Measurements from ENCODE around the gene SMIM10L1.

The SMIM10L1 gene

DNA sequence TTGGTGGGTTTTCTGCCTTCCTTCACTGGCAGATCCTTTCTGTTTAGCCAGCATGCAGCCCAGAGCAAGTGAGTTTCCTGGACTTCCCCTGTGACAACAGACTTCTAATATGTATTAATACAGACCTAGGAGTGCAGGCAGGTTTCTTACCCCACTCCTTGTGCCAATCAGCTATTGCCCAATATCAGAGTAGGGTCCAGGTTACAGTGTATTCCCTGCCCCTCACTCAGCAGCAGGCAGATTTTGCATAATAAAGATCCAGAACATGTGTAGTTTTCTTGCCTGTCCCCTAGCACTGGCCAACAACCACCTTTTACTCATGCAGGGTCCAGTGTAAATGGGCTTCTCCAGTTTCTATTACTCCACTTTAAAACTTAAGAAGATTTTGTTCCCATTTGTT, 4.7 kb upstream of the SMIM10L1 start:
- H3K4me3 ChIP-seq (ENCODE audit: low read length) = no peak overlapping the region
- peaks cover 45% of the 10 kb centered on the region for H3K36me3 ChIP-seq (replicated peaks; ENCODE audit: low read depth, low read length)
- H3K9me3 ChIP-seq (ENCODE audit: insufficient read depth, low read length) = no peaks in the 10 kb centered on the region
- no peak overlapping the region for H2AFZ ChIP-seq (ENCODE audit: low read depth, low read length)
- peaks cover 97% of the 10 kb centered on the region for H3K79me2 ChIP-seq (ENCODE audit: low read length)
- TF ChIP-seq, protein P1, sequence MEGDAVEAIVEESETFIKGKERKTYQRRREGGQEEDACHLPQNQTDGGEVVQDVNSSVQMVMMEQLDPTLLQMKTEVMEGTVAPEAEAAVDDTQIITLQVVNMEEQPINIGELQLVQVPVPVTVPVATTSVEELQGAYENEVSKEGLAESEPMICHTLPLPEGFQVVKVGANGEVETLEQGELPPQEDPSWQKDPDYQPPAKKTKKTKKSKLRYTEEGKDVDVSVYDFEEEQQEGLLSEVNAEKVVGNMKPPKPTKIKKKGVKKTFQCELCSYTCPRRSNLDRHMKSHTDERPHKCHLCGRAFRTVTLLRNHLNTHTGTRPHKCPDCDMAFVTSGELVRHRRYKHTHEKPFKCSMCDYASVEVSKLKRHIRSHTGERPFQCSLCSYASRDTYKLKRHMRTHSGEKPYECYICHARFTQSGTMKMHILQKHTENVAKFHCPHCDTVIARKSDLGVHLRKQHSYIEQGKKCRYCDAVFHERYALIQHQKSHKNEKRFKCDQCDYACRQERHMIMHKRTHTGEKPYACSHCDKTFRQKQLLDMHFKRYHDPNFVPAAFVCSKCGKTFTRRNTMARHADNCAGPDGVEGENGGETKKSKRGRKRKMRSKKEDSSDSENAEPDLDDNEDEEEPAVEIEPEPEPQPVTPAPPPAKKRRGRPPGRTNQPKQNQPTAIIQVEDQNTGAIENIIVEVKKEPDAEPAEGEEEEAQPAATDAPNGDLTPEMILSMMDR (IDR thresholded peaks at IDR 0.05; ENCODE audit: low read depth, low read length) = no peak
- no peak for TF ChIP-seq EZH2phosphoT487 (IDR thresholded peaks at IDR 0.05; ENCODE audit: low read depth)
- peaks cover 27% of the 10 kb centered on the region for H3K4me1 ChIP-seq (ENCODE audit: low read length)
- H3K27me3 ChIP-seq (ENCODE audit: low read depth, low read length) = no peaks in the 10 kb centered on the region
- no peak overlapping the region for H3K4me2 ChIP-seq (ENCODE audit: low read length)
- peaks cover 70% of the 10 kb centered on the region for H4K20me1 ChIP-seq (ENCODE audit: insufficient read depth, low read length)
- no peak overlapping the region for H3K27ac ChIP-seq (ENCODE audit: low read length)
- H3K9ac ChIP-seq (ENCODE audit: low read length) = no peak overlapping the region

GRCh38 chr12:11170810-11171144, 217 bp upstream of the SMIM10L1 start:
- H3K36me3 ChIP-seq (replicated peaks; ENCODE audit: low read depth, low read length) = peaks cover 33% of the 10 kb centered on the region
- H2AFZ ChIP-seq (ENCODE audit: low read depth, low read length) = no peak overlapping the region
- H4K20me1 ChIP-seq (ENCODE audit: insufficient read depth, low read length) = peaks cover 35% of the 10 kb centered on the region
- H3K27ac ChIP-seq (ENCODE audit: low read length) = peak overlapping the region; percentile 81
- peak overlapping the region; percentile 89 for H3K4me2 ChIP-seq (ENCODE audit: low read length)
- peak overlapping the region; percentile 76 for H3K9ac ChIP-seq (ENCODE audit: low read length)
- H3K4me1 ChIP-seq (ENCODE audit: low read length) = peaks cover 23% of the 10 kb centered on the region
- no peaks in the 10 kb centered on the region for H3K9me3 ChIP-seq (ENCODE audit: insufficient read depth, low read length)
- H3K27me3 ChIP-seq (ENCODE audit: low read depth, low read length) = no peaks in the 10 kb centered on the region
- TF ChIP-seq EZH2phosphoT487 (IDR thresholded peaks at IDR 0.05; ENCODE audit: low read depth) = no peak
- TF ChIP-seq, protein P1 (IDR thresholded peaks at IDR 0.05; ENCODE audit: low read depth, low read length) = no peak
- peak overlapping the region; percentile 77 for H3K4me3 ChIP-seq (ENCODE audit: low read length)
- peaks cover 90% of the 10 kb centered on the region for H3K79me2 ChIP-seq (ENCODE audit: low read length)

DNA sequence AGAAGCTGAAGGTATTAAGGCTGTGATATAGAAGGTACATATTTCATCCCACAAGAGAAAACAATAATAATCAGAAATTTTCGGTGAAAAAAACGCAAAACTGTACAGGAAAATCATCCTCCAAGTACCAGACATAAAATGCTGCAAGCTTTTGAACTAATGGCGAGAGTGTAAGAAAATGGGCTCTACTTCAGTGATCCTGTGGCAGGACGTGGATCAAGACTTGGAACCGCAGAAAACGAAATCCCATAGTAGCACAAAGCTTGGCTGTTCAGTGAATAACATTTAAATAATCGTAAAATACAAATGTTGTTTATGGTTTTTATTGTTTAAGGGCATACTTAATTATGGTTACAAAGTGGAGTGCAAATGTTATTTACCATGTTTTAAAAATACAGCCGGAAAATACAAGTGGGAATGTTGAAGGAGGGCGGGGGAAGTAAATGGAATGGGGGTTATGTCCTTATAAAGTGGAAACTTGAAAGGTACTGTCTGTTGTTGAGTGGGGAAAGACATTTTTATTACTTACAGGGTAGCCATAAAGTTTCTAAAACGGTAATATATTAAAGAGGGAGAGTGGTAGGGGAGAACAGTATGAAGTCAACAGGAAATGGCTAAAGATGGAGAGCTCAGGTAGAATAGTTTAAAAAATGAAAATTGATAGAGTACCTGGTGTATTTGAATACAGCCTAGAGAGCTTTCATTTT, 1.1 kb downstream of the SMIM10L1 start:
- Histone ChIP-seq H2AFZ (ENCODE audit: low read depth, low read length) (peak overlapping the region; percentile 70), H3K27me3 (ENCODE audit: low read depth, low read length) (no peaks in the 10 kb centered on the region), H3K9me3 (ENCODE audit: insufficient read depth, low read length) (no peaks in the 10 kb centered on the region), H4K20me1 (ENCODE audit: insufficient read depth, low read length) (peaks cover 22% of the 10 kb centered on the region), H3K4me2 (ENCODE audit: low read length) (peak overlapping the region; percentile 91), H3K27ac (ENCODE audit: low read length) (peak overlapping the region; percentile 81), H3K4me1 (ENCODE audit: low read length) (peaks cover 23% of the 10 kb centered on the region), H3K9ac (ENCODE audit: low read length) (peak overlapping the region; percentile 76), H3K4me3 (ENCODE audit: low read length) (peak overlapping the region; percentile 77), H3K79me2 (ENCODE audit: low read length) (peaks cover 76% of the 10 kb centered on the region), H3K36me3 (replicated peaks; ENCODE audit: low read depth, low read length) (peaks cover 24% of the 10 kb centered on the region)
- no peak for TF ChIP-seq EZH2phosphoT487 (IDR thresholded peaks at IDR 0.05; ENCODE audit: low read depth)
- TF ChIP-seq, protein P1 (IDR thresholded peaks at IDR 0.05; ENCODE audit: low read depth, low read length) = no peak

DNA sequence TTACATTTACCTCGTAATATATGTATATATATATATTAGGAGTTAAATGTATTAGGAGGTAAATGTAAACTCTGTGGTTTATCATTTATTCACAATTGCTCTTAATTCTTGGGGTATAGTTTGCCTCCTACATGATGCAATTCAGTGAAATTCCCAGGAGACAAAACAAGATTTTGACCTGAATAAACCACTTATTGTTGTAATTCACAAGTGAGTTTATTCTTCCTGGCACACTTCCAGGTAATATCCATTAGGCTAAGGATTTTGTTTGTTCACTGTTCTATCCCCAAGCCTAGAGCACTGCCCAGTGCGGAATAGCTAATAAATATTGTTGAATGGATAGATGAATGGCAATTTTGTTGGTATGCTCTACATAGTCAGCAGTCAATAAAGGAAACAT, 3.0 kb downstream of the SMIM10L1 start:
- Histone ChIP-seq H4K20me1 (ENCODE audit: insufficient read depth, low read length) (peaks cover 16% of the 10 kb centered on the region), H3K4me1 (ENCODE audit: low read length) (peaks cover 23% of the 10 kb centered on the region), H3K4me3 (ENCODE audit: low read length) (no peak overlapping the region), H3K9ac (ENCODE audit: low read length) (no peak overlapping the region), H2AFZ (ENCODE audit: low read depth, low read length) (no peak overlapping the region), H3K27ac (ENCODE audit: low read length) (no peak overlapping the region), H3K79me2 (ENCODE audit: low read length) (peaks cover 63% of the 10 kb centered on the region), H3K36me3 (replicated peaks; ENCODE audit: low read depth, low read length) (peaks cover 20% of the 10 kb centered on the region), H3K4me2 (ENCODE audit: low read length) (no peak overlapping the region), H3K9me3 (ENCODE audit: insufficient read depth, low read length) (no peaks in the 10 kb centered on the region), H3K27me3 (ENCODE audit: low read depth, low read length) (no peaks in the 10 kb centered on the region)
- TF ChIP-seq, protein P1 (IDR thresholded peaks at IDR 0.05; ENCODE audit: low read depth, low read length) = no peak
- no peak for TF ChIP-seq EZH2phosphoT487 (IDR thresholded peaks at IDR 0.05; ENCODE audit: low read depth)
